PC-3 (cell line): Measurements from ENCODE around the gene RCOR2.
"Not testable (repeated sequence)": the region's sequence is repeated elsewhere in the genome, so short reads cannot be mapped to it uniquely, and the experiment has no call there.

Source experiments
- CTCF ChIP-seq: fragments of 300-600 bp; sonication (generic); conservative IDR thresholded peaks from 2 replicates; pipeline ENCODE4 v1.5.1; 2017; ENCODE audit warnings: antibody characterized with exemption, low read depth, mild to moderate bottlenecking, low read length
- EZH2 ChIP-seq: fragments of 300-600 bp; sonication (generic); IDR thresholded peaks from one replicate; pipeline ENCODE4 v1.6.1; 2017; ENCODE audit warnings: antibody characterized with exemption, mild to moderate bottlenecking, low read length; ENCODE audit not compliant: unreplicated experiment

- TF ChIP-seq CTCF, EZH2: not testable (repeated sequence)
Observed at GRCh38 chr11:63963895-63964294, 46.9 kb upstream of the RCOR2 start.
